Cerebellar cortex (tissue), 1 donor: ENCODE results near the gene CELSR1.

Source experiments
- DNase-seq: peaks from one replicate; pipeline ENCODE4 v3.0.0-alpha.2; 2015; ENCODE audit warnings: low spot score

CELSR1 gene

GRCh38 chr22:46551321-46551720, 13.9 kb upstream of the CELSR1 start:
- DNase-seq: no peak

- DNase-seq: no peak
Measured at GRCh38 chr22:46549971-46550641, 12.7 kb upstream of the CELSR1 start.

DNA sequence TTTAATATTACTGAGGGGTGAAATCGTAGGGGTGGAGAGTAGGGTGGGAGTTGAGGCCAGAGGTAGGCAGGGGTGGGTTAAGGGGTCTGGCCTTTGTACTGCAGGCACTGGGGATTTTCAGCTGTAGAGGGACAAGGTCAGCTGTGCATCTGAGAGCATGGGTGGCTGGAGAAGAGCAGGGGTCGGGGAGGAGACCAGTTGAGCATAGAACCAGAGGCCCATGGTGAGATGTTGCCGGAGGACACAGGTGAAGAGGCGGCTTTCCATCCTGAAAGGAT, 12.1 kb upstream of the CELSR1 start:
- no peak for DNase-seq

GRCh38 chr22:46547883-46548244, 10.4 kb upstream of the CELSR1 start:
- no peak for DNase-seq

DNA sequence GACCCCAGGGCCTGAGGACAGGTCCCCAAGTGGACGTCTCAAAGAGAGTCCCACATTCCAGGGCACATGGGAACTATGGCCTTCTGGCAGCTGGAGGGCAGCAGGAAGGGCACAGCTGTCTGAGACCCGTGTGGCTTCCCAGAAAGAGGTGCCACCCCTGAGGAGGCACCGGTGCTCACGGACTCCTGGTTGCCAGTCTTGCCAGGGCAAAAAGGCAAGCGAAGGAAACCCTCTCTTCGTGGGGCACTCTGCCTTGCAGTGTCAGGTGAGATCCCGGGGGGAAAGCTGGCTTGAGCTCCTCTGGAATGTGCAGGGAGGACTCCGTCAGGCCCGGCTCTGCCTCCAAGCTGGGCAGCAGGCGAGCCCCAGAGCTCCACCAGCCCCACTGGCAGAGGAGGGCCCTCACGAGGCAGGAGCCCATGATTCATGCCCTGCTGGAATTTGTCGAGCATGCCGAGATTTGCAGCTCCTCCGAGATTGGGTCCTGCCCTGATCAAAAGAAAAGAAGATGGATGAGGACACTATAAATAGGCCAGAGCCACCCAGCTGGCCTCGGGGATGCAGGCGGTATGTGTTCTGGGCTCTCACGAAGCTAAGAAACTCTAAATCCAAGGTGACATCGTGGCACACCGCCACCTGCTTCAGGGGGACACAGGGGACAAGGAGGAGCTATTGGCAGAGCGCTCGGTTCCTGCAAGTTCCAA, 9.9 kb upstream of the CELSR1 start:
- no peak for DNase-seq

GRCh38 chr22:46546466-46547178, 9.2 kb upstream of the CELSR1 start:
- DNase-seq: no peak

DNA sequence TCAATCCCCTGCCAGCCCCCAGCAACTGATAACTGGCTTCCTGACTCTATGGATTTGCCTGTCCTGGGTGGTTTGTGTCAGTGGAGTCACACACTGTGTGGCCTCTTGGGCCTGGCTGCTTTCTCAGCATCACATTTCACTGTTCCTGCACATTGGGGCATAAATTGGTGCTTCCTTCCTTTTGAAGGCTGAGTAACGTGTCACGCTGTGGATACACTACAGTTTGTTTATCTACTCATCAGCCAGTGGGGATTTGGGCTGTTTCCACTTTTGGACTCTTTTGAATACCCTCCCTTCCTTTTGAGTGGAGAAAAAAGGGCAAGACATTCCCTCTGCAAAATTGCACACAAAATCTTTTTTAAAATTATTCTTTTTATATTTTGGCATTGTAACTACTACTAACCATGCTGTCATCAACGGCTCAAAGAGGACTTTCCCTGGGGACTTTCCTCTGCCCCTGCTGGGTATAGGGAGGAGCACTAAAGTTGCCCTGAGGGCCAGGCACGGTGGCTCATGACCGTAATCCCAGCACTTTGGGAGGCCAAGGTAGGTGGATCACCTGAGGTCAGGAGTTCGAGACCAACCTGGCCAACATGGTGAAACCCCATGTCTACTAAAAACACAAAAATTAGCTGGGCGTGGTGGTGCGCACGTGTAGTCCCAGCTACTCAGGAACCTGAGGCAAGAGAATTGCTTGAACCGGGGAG, 7.8 kb upstream of the CELSR1 start:
- DNase-seq: no peak

- peak; percentile 70 for DNase-seq
Measured at GRCh38 chr22:46542011-46542985, 4.9 kb upstream of the CELSR1 start.

- DNase-seq: no peak
Measured at GRCh38 chr22:46541536-46541935, 4.1 kb upstream of the CELSR1 start.

DNA sequence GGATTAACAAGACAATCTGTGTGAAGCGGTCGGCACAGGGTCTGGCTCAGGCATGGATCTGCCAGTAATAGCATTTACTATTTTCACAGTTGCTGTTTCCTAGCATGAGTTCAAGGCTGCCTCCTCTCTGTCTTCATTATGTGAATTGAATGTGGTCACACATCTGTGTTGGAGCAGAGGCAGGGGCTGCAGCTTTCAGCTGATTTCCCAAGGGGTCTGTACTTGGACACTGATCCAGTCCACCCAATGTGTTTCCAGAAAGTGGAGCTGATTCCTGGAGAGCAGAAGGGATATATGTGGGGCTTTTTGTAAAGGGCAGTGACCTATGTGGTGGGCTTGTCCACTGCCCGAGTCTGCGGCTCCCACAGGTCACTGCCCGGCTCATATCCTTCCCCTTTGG, 3.5 kb upstream of the CELSR1 start:
- no peak for DNase-seq

GRCh38 chr22:46539169-46539568, 1.7 kb upstream of the CELSR1 start:
- DNase-seq: no peak

DNA sequence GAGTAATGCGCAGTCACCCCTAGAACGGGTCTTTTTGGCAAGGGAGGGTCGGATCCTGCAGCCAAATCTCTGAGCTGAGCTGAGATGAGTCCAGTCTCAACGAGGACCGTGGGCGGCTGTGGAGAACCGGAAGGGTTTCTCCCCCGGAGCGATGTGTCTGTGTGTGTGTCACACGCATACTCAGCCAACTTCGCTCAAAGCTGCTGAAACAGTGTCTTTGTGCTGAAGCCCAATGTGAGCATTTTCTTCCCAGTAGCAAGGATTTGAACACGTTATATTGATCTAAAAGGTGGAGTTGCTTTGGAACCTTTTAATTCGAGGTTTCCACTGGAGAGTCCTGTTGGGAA, 1.4 kb upstream of the CELSR1 start:
- no peak for DNase-seq

DNA sequence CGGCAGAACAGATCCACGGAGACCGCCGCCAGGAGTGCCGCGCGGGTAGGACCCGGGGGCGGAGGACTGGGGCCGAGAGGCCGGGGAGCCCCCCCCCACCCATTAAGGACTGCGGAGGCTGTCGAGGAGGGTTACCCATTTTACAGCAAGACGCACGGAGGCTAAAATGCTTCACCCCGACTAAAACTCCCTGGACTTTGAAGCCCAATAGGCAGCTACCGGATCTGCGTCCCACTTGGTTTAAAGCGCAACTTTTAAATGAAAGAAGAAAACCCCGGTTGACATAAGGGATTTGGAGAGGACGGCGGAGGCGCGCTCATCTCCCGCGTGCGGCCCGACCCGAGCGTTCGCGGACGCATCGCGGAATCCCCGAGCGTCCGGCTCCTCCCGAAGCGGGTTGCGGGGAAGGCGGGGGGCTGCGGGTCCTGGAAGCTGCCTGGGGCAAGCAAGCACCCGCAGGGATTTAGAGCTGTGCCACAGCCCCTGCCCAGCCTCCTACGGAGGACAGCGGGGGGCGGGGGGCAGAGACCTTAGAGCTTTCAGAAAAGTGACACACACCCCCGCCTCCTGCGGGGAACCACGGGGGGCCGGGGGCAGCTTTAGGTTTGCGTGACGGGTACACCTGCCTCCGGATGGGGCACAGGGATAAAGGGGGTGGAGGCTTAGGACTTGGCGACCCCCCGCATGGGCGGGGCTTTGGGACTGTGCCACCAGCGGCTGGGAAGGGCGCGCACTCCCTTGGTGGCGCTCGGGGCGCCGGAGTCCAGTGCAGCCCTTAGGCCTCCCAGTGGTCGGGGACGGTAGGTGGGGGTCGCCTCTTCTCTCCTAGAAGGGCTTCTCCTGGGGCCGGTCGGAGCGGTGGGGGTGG, 760 bp upstream of the CELSR1 start:
- no peak for DNase-seq

GRCh38 chr22:46536537-46537224, 739 bp downstream of the CELSR1 start:
- DNase-seq: no peak

GRCh38 chr22:46535876-46536536, 1.4 kb downstream of the CELSR1 start:
- no peak for DNase-seq

GRCh38 chr22:46534901-46535630, 2.4 kb downstream of the CELSR1 start:
- DNase-seq: no peak

DNA sequence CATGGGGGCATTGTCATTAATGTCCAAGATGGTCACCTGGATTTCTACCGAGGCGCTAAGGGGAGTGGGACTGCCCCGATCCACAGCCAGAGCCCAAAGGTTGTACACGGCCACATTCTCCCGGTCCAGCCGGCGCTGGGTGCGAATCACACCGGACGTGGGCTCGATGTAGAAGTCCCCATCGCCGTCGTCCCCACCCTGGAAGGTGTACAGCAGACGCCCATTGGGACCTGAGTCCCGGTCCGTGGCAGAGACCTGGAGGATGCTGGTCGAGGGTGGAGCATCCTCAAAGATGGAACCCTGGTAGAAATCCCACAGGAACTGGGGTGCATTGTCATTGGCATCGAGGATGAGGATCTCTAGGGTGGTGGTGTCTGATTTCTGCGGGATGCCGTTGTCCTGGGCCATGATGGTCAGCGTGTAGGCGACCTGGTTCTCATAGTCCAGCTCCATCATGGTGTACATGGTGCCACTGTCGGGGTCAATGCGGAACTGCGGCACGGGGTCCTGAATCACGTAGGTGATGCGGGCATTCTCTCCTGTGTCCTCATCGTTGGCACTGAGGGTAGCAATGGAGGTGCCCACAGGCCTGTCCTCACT, 3.1 kb downstream of the CELSR1 start:
- DNase-seq: no peak

DNA sequence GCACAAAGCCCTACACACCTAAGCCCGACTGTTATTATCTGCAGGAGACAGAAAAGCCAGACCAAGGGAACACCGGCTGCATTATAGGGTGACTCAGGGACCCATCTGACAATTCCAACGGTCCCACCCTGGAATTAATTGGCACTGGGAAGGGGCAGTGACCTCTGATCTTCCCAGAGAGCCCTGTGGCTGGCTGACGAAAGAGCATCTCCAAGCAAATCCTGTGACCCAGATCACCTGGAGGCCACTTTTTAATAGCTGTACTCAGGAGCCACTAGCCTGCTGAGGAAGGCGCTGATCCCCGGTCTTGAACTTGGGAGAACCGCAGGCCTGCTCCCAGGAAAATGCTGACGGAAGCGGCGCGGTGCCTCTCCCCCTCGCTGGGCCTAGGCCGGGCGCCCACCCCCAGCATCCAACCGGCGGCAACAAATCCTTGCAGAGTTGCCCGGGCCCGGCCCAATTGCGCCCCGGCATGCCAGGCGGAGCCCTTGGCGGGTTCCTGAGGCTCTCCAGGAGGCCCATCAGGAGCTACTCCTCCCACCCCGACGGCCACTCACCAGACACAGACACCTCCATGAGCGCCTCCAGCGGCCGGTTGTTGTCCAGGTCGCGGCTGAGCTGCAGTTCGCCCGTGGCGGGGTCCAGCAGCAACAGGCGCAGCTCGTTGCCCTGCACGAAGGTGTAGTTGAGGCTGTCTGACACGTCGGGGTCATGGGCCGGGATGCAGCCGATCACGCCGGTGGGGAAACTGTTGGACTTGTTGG, 4.2 kb downstream of the CELSR1 start:
- no peak for DNase-seq
